Activated T-cell treated with anti-CD3 and anti-CD28 coated beads, Interleukin-2, amount 50 U/mL, for 4 hours (primary cell): ENCODE results near the gene NALCN. TPM values are rescaled to one million over a fixed set of nuclear protein-coding genes. Genes with fewer than 3 reads are reported as not detected.

ENCODE experiments used
- ATAC-seq, 2 donors: fragments of 200-7000 bp; cut with Tn5 transposase; one replicate each; pipeline ENCODE4 v1.10.0; 2021
- DNase-seq: peaks from one replicate; pipeline ENCODE4 v3.0.0-alpha.2; 2020
- H3K27me3 Mint-ChIP-seq: one replicate; pipeline ENCODE4 v1.8.0; 2021; ENCODE audit warnings: low read depth, mixed read lengths
- H3K36me3 Mint-ChIP-seq: one replicate; pipeline ENCODE4 v1.8.0; 2022; ENCODE audit warnings: mixed read lengths; ENCODE audit not compliant: insufficient read depth
- H3K4me1 Mint-ChIP-seq: one replicate; pipeline ENCODE4 v1.8.0; 2021; ENCODE audit warnings: low read depth, mixed read lengths
- H3K4me3 Mint-ChIP-seq: one replicate; pipeline ENCODE4 v1.8.0; 2021; ENCODE audit warnings: mild to moderate bottlenecking, moderate library complexity, mixed read lengths
- H3K9me3 Mint-ChIP-seq: one replicate; pipeline ENCODE4 v1.8.0; 2021; ENCODE audit warnings: mixed read lengths
- total RNA-seq, 3 donors: library from RNA; stranded (reverse); gene quantifications; one replicate each; pipeline ENCODE4 v1.2.1, GENCODE V29; 2021

The NALCN gene
- total RNA-seq, 3 donors from 2014 or later: not detected

GRCh38 chr13:101258509-101258908 lies 157.8 kb downstream of the NALCN start:
- DNase-seq: no peak
- Mint-ChIP-seq H3K27me3 (peaks cover 3% of the 10 kb centered on the region), H3K36me3 (no peaks in the 10 kb centered on the region), H3K4me1 (peaks cover 5% of the 10 kb centered on the region), H3K4me3 (no peak overlapping the region), H3K9me3 (no peaks in the 10 kb centered on the region)
- ATAC-seq: peak in 1 of 2 donors; percentile 8

- ATAC-seq (peak; percentile 95 to 96), DNase-seq (no peak)
- peaks cover 5% of the 10 kb centered on the region for H3K4me1 Mint-ChIP-seq
- no peak overlapping the region for H3K4me3 Mint-ChIP-seq
- peaks cover 3% of the 10 kb centered on the region for H3K27me3 Mint-ChIP-seq
- no peaks in the 10 kb centered on the region for H3K36me3 Mint-ChIP-seq
- no peaks in the 10 kb centered on the region for H3K9me3 Mint-ChIP-seq
Observed at GRCh38 chr13:101258071-101258470, 158.2 kb downstream of the NALCN start.

GRCh38 chr13:101248739-101249514 lies 167.4 kb downstream of the NALCN start:
- H3K9me3 Mint-ChIP-seq: peaks cover 16% of the 10 kb centered on the region
- H3K27me3 Mint-ChIP-seq: no peaks in the 10 kb centered on the region
- ATAC-seq (no peak), DNase-seq (no peak)
- H3K36me3 Mint-ChIP-seq: peaks cover 2% of the 10 kb centered on the region
- H3K4me3 Mint-ChIP-seq: no peak overlapping the region
- peaks cover 17% of the 10 kb centered on the region for H3K4me1 Mint-ChIP-seq

- ATAC-seq: no peak
- Mint-ChIP-seq H3K9me3 (no peaks in the 10 kb centered on the region), H3K4me1 (peaks cover 17% of the 10 kb centered on the region), H3K27me3 (no peaks in the 10 kb centered on the region), H3K4me3 (no peak overlapping the region), H3K36me3 (no peaks in the 10 kb centered on the region)
- DNase-seq: no peak
Observed at GRCh38 chr13:101242720-101243119, 173.6 kb downstream of the NALCN start.

GRCh38 chr13:101238555-101238954 lies 177.8 kb downstream of the NALCN start:
- DNase-seq (no peak), ATAC-seq (no peak)
- no peaks in the 10 kb centered on the region for H3K36me3 Mint-ChIP-seq
- H3K27me3 Mint-ChIP-seq: no peaks in the 10 kb centered on the region
- H3K4me3 Mint-ChIP-seq: no peak overlapping the region
- no peaks in the 10 kb centered on the region for H3K4me1 Mint-ChIP-seq
- no peaks in the 10 kb centered on the region for H3K9me3 Mint-ChIP-seq

- H3K4me1 Mint-ChIP-seq: no peaks in the 10 kb centered on the region
- no peaks in the 10 kb centered on the region for H3K9me3 Mint-ChIP-seq
- H3K27me3 Mint-ChIP-seq: no peaks in the 10 kb centered on the region
- H3K4me3 Mint-ChIP-seq: no peak overlapping the region
- no peak for ATAC-seq
- DNase-seq: no peak
- H3K36me3 Mint-ChIP-seq: no peaks in the 10 kb centered on the region
Observed at GRCh38 chr13:101231751-101232428, 184.4 kb downstream of the NALCN start.

DNA sequence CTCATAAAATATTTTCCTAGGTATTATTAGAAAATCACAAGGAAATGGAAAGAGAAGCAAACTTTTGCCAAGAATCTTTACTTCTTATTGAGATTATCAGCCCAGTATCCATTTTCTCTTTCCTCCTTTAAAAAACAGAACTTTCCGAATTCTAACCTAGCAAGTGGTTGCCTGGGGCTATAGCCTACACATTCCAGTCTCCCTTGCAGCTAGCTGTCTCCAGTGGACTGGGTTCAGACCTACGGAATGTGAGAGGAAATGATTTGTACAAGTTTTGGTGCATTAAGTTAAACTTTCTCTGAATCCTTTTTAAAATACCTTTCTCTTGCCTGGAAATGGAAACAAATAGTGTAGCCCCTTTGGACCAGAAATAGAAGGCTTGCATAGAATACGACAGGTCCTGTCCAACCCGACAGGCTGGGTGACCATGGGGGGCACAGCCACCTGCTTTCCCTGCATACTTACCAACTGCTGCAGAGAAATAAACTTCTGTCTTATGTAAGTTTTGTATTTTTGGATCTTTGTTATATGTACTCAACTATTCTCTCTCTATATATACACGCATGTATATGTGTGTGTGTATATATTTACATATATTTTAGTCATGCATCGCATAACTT lies 185.9 kb downstream of the NALCN start:
- Mint-ChIP-seq H3K36me3 (no peaks in the 10 kb centered on the region), H3K27me3 (no peaks in the 10 kb centered on the region), H3K4me3 (no peak overlapping the region), H3K9me3 (no peaks in the 10 kb centered on the region), H3K4me1 (no peaks in the 10 kb centered on the region)
- DNase-seq (no peak), ATAC-seq (no peak)

DNA sequence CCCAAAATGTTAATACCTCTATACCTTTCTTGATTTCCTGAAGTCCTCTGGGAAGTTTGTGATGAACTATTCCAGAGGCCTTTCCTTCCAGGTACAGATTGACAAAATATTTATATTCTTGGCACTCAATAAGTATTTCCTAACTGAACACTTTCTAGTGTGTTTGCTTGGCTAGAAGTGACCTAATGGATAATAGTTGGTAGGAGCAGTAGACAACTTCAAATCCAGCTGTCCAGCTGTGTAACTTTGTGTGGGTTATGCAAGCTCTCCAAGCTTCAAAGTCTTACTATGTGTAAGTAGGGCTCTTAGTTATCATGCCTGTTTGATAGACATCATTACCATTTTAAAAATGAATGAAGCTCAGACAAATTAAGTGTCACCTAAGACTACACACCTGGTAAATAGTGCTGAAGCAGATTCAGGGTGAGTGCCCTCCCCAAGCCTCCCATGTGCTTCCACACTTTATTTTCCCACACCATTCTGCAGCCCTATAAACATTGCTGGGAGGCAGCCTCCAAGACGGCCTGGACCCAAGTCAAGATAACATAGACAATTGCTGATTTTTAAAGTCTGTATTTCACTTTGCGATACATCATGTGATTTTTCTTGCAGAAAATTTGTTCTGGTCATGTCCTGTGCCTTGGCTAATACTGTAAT lies 196.6 kb downstream of the NALCN start:
- ATAC-seq (no peak), DNase-seq (no peak)
- Mint-ChIP-seq H3K36me3 (no peaks in the 10 kb centered on the region), H3K9me3 (no peaks in the 10 kb centered on the region), H3K4me3 (no peak overlapping the region), H3K4me1 (no peaks in the 10 kb centered on the region), H3K27me3 (peaks cover 3% of the 10 kb centered on the region)

DNA sequence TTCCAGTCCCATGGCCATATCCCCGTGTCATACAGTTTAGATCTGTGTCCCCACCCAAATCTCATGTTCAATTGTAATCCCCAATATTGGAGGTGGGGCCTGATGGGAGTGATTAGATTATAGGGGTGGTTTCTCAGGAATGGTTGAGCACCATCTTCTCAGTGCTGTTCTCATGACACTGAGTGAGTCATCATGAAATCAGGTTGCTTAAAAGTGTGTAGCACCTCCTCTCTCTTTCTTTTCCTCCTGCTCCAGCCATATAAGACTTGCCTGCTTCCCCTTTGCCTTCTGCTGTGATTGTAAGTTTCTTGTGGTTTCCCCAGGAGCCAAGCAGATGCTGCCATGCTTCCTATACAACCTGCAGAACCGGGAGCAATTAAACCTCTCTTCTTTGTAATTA lies 197.8 kb downstream of the NALCN start:
- H3K27me3 Mint-ChIP-seq: peaks cover 3% of the 10 kb centered on the region
- ATAC-seq: no peak
- no peaks in the 10 kb centered on the region for H3K4me1 Mint-ChIP-seq
- no peak for DNase-seq
- no peak overlapping the region for H3K4me3 Mint-ChIP-seq
- no peaks in the 10 kb centered on the region for H3K36me3 Mint-ChIP-seq
- no peaks in the 10 kb centered on the region for H3K9me3 Mint-ChIP-seq

- Mint-ChIP-seq H3K27me3 (peaks cover 3% of the 10 kb centered on the region), H3K4me1 (no peaks in the 10 kb centered on the region), H3K4me3 (no peak overlapping the region), H3K9me3 (peaks cover 4% of the 10 kb centered on the region), H3K36me3 (no peaks in the 10 kb centered on the region)
- DNase-seq (no peak), ATAC-seq (no peak)
Observed at GRCh38 chr13:101217086-101217485, 199.2 kb downstream of the NALCN start.

DNA sequence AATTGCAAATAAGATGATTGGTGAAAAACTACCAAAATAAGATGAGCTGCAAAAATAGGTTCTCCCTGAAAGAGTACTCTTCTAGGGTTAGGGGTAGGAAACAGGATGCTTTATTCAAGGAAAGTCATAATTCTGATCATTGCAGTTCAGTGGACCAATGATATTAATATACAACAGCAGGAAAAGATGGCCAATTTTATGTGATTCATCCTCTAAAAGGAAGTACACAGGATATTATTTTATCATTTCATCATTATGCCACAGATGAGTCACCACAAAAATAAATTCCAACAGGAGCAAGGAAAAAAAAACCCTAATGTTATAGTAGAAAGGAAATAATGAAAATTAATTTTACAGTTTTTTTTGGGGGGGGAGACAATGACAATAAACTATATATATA lies 205.0 kb downstream of the NALCN start:
- ATAC-seq (no peak), DNase-seq (no peak)
- Mint-ChIP-seq H3K9me3 (peaks cover 16% of the 10 kb centered on the region), H3K27me3 (peaks cover 2% of the 10 kb centered on the region), H3K4me1 (no peaks in the 10 kb centered on the region), H3K4me3 (no peak overlapping the region), H3K36me3 (no peaks in the 10 kb centered on the region)

GRCh38 chr13:101210774-101211173 lies 205.5 kb downstream of the NALCN start:
- no peaks in the 10 kb centered on the region for H3K36me3 Mint-ChIP-seq
- no peak for ATAC-seq

DNA sequence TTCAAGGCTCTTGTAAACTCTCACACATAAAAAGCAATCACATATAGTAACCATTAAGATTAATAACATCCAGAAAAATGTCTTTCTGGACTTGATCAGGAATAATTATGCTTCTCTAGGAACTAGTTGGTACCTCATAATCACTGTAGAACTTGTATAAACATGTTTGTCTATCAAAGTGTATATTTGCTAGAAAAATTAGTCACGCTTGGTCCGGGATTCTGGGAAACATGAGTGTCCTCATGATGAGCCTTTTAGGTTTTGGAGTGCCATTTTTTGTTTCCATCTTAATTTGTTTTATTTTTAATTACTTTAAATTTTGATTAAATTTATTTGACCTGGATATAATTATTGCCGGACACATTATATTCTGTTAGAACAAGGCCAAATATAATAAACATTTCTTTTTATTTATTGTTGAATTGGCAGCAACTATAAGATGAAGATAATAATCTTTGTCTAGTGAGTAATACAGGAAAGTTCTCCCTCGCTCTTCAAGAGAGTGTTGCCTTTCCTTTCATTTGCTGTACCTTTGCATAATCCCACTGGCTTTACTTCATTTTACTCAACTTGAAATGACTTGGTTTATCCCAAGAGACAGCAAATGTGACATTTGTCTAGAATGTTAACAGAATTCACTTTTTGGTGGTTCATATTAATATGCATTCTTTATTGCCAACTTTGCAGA lies 207.0 kb downstream of the NALCN start:
- peaks cover 2% of the 10 kb centered on the region for H3K27me3 Mint-ChIP-seq
- ATAC-seq (no peak), DNase-seq (no peak)
- no peaks in the 10 kb centered on the region for H3K4me1 Mint-ChIP-seq
- H3K36me3 Mint-ChIP-seq: no peaks in the 10 kb centered on the region
- peaks cover 16% of the 10 kb centered on the region for H3K9me3 Mint-ChIP-seq
- H3K4me3 Mint-ChIP-seq: no peak overlapping the region

More at GRCh38 chr13:101210774-101211173, 205.5 kb downstream of the NALCN start:
- H3K4me3 Mint-ChIP-seq: no peak overlapping the region
- H3K9me3 Mint-ChIP-seq: peaks cover 16% of the 10 kb centered on the region
- H3K4me1 Mint-ChIP-seq: no peaks in the 10 kb centered on the region
- no peak for DNase-seq
- peaks cover 2% of the 10 kb centered on the region for H3K27me3 Mint-ChIP-seq

GRCh38 chr13:101205408-101205807 lies 210.9 kb downstream of the NALCN start:
- H3K4me3 Mint-ChIP-seq: no peak overlapping the region
- H3K9me3 Mint-ChIP-seq: peaks cover 9% of the 10 kb centered on the region
- H3K27me3 Mint-ChIP-seq: peaks cover 5% of the 10 kb centered on the region
- DNase-seq (no peak), ATAC-seq (no peak)
- no peaks in the 10 kb centered on the region for H3K36me3 Mint-ChIP-seq
- H3K4me1 Mint-ChIP-seq: no peaks in the 10 kb centered on the region
